Mammary epithelial cell (primary cell): Measurements from ENCODE around the gene C2orf81.
"Not testable (repeated sequence)": the region's sequence is repeated elsewhere in the genome, so short reads cannot be mapped to it uniquely, and the experiment has no call there.

Source experiments
- CTCF ChIP-seq, 2 donors: IDR thresholded peaks in 1 of 2; conservative IDR thresholded peaks in 1 of 2; 2 replicates each; pipeline ENCODE4 v1.5.1; 2011 to 2012; ENCODE audit warnings: inconsistent platforms in 2 of 2, low read length in 2 of 2, mild to moderate bottlenecking in 2 of 2, control low read depth in 1 of 2, low read depth in 1 of 2; ENCODE audit not compliant: insufficient read depth in 1 of 2; ENCODE audit errors: extremely low read depth in 1 of 2
- EZH2 ChIP-seq: IDR thresholded peaks from 2 replicates; pipeline ENCODE4 v1.6.1; 2012; ENCODE audit warnings: low read length, inconsistent platforms, borderline replicate concordance

DNA sequence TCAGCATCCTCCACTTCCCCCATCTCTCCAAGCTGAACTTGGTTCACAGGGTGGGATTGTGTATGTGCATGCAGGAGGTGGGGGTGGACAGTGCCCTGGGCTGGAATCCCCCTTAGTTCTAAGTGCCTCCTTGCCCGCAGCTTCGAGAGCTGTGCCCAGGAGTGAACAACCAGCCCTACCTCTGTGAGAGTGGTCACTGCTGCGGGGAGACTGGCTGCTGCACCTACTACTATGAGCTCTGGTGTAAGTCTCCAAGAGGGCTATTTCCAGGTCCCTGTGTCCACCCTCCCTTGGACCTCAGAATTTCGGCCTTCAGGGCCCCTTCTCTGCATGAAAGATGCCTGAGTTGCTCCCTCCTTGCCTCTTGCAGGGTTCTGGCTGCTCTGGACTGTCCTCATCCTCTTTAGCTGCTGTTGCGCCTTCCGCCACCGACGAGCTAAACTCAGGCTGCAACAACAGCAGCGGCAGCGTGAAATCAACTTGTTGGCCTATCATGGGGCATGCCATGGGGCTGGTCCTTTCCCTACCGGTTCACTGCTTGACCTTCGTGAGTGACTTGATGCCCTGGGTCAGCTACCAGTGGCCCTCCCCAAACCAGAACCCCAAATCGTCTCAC is 38.2 kb upstream of the C2orf81 start:
- TF ChIP-seq CTCF (conservative IDR thresholded peaks at IDR 0.05 in 1 of 2, IDR thresholded peaks at IDR 0.05 in 1 of 2; ENCODE audit: extremely low read depth in 1 of 2, insufficient read depth in 1 of 2, low read depth in 1 of 2, low read length in 2 of 2); EZH2: not testable (repeated sequence)
